ENCODE measurements around the gene BTBD17. TPM values are rescaled to one million over a fixed set of nuclear protein-coding genes. Genes with fewer than 3 reads are reported as not detected.
A peak's percentile ranks its signal among the peaks of the same experiment; 100 is the strongest.

The BTBD17 gene
- total and polyA plus RNA-seq, 2 experiments from 2014 or later: 0.39 to 1.3 TPM

DNA sequence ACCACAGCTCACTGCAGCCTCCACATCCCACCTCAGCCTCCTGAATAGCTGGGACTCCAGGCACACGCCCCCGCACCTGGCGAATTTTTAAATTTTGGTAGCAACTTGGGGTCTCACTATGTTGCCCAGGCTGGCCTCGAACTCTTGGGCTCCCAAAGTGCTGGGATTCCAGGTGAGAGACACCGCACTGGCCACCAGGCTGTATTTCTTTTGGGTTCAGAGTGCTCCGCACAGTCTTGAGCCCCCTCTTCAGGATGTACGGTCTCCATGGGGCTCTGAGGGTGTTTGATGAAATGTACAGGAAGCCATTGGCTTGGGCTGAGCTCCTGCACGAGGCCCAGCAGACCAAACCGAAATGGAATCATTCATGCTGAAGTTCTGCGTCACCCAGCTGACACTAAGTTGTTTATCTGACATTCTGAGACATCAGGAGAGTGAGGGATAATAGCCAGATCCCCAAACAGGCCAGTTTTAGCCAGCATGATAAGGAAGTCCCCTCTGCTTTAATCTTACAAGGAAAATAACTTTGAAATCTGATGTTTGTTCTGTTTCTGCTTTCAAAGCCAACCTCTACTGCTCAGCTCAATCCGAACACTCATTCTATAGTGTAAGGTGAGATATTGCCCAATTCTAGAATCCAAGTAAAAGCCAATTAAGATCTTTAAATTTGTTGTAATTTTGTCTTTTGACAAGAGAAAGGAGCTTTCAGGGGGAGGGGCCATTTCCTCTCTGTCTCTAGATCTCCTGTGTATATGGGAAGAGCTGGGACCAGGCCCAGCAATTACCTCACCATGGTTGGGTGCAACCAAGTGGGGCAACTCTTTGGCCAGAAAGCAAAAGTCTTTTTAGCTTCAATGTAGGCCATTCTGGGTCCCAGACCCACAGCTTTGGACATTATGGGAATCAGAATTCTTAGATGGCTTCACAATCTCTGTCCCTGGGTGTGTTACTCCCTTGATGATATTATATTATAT lies 29.3 kb upstream of the BTBD17 start:
- WGBS (ENCODE audit: low lambda C conversion rate, missing lambda C conversion rate): 74% methylated on average over 11 of the region's 11 CpGs
- H3K4me2 ChIP-seq: no peak overlapping the region
- H3K9me2 ChIP-seq (replicated peaks; ENCODE audit: insufficient read depth): no peaks in the 10 kb centered on the region
- H2AFZ ChIP-seq: no peak overlapping the region
- H3K4me3 ChIP-seq: no peak overlapping the region
- H3K36me3 ChIP-seq (replicated peaks; ENCODE audit: insufficient read depth, low read depth): no peaks in the 10 kb centered on the region
- H3K27ac ChIP-seq: peak overlapping the region; percentile 38
- H3K9me3 ChIP-seq (ENCODE audit: low read depth): no peaks in the 10 kb centered on the region
- H4K20me1 ChIP-seq (ENCODE audit: insufficient read depth, poor library complexity, severe bottlenecking): no peaks in the 10 kb centered on the region
- DNase-seq (ENCODE audit: low spot score): no peak
- H3K79me2 ChIP-seq: no peaks in the 10 kb centered on the region
- H3K4me1 ChIP-seq (ENCODE audit: insufficient read depth): peaks cover 10% of the 10 kb centered on the region
- H3K27me3 ChIP-seq: no peaks in the 10 kb centered on the region
- TF ChIP-seq, protein P1, sequence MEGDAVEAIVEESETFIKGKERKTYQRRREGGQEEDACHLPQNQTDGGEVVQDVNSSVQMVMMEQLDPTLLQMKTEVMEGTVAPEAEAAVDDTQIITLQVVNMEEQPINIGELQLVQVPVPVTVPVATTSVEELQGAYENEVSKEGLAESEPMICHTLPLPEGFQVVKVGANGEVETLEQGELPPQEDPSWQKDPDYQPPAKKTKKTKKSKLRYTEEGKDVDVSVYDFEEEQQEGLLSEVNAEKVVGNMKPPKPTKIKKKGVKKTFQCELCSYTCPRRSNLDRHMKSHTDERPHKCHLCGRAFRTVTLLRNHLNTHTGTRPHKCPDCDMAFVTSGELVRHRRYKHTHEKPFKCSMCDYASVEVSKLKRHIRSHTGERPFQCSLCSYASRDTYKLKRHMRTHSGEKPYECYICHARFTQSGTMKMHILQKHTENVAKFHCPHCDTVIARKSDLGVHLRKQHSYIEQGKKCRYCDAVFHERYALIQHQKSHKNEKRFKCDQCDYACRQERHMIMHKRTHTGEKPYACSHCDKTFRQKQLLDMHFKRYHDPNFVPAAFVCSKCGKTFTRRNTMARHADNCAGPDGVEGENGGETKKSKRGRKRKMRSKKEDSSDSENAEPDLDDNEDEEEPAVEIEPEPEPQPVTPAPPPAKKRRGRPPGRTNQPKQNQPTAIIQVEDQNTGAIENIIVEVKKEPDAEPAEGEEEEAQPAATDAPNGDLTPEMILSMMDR (IDR thresholded peaks at IDR 0.05; ENCODE audit: poor library complexity): no peak
- TF ChIP-seq EZH2 (IDR thresholded peaks at IDR 0.05; ENCODE audit: borderline replicate concordance): no peak
- TF ChIP-seq EZH2phosphoT487 (IDR thresholded peaks at IDR 0.05; ENCODE audit: low read depth, severe bottlenecking, unreplicated experiment): no peak

DNA sequence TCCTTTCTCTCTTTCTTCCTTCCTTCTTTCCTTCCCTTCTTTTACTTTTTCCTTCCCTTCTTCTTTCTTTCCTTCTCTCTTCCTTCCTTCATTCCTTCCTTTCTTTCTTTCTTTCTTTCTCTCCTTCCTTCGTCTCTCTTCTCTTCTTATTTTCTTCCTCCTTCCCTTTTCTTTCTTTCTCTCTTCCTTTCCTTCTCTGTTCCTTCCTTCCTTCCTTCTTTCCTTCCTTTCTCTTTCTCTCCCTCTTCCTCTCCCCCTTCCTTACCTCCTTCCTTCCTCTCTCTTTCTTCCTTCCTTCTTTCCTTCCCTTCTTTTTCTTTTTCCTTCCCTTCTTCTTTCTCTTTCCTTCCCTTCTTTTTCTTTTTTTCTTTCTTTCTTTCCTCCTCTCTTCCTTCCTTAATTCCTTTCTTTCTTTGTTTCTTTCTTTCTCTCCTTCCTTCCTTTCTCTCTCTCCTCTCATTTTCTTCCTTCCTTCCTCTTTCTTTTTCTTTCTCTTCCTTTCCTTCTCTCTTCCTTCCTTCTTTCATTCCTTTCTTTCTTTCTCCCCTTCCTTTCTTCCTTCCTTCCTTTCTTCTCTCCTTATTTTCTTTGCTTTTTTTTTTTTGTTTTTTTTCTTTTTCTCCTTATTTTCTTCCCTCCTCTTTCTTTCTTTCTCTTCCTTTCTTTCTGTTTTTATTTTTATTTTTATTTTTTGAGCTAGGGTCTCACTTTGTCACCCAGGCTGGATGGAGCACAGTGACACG lies 28.4 kb upstream of the BTBD17 start:
- no peaks in the 10 kb centered on the region for H3K27me3 ChIP-seq
- H3K27ac ChIP-seq: peak overlapping the region; percentile 38
- H3K4me1 ChIP-seq (ENCODE audit: insufficient read depth): peaks cover 10% of the 10 kb centered on the region
- 89% methylated on average over 2 of the region's 2 CpGs for WGBS (ENCODE audit: low lambda C conversion rate, missing lambda C conversion rate)
- H3K36me3 ChIP-seq (replicated peaks; ENCODE audit: insufficient read depth, low read depth): no peaks in the 10 kb centered on the region
- no peak overlapping the region for H2AFZ ChIP-seq
- TF ChIP-seq, protein P1 (IDR thresholded peaks at IDR 0.05; ENCODE audit: poor library complexity): no peak
- TF ChIP-seq EZH2 (IDR thresholded peaks at IDR 0.05; ENCODE audit: borderline replicate concordance): no peak
- TF ChIP-seq EZH2phosphoT487 (IDR thresholded peaks at IDR 0.05; ENCODE audit: low read depth, severe bottlenecking, unreplicated experiment): no peak
- no peaks in the 10 kb centered on the region for H3K9me2 ChIP-seq (replicated peaks; ENCODE audit: insufficient read depth)
- no peak overlapping the region for H3K4me3 ChIP-seq
- no peaks in the 10 kb centered on the region for H3K9me3 ChIP-seq (ENCODE audit: low read depth)
- no peaks in the 10 kb centered on the region for H3K79me2 ChIP-seq
- no peak overlapping the region for H3K4me2 ChIP-seq
- no peaks in the 10 kb centered on the region for H4K20me1 ChIP-seq (ENCODE audit: insufficient read depth, poor library complexity, severe bottlenecking)
- DNase-seq (ENCODE audit: low spot score): no peak

DNA sequence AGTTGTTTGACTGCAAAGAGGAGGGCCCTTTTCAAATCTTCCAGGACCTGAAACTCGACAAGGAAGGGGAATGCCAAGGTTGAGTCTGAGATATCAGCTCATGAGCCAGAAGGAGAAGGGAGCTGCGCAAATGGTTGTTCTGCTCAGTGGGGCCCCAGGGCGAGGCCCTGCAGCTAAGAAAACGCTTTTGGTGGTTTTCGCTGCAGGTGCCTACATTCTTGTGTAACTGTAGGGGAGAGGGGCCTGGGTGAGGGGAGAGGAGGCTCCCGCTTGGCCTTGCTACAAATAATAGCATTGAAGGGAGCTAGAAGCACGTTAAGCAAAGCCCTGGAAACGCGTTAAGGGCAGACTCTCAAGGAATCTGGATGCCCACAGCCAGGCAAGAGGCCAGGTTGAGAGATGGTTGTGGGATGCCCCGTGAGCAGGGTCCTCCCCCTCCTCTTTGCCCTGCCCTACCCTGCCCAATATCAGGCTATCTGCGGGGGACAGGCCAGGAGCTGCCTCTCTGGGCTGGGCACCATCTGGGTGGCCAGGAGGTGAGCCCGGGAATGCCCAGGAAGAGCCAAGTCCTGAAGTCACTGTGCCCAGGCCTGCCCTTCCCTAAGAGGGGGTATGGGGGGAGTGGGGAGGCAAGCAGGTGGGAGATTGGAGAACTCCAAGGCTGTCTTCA lies 27.6 kb upstream of the BTBD17 start:
- H3K4me1 ChIP-seq (ENCODE audit: insufficient read depth): peaks cover 6% of the 10 kb centered on the region
- H3K79me2 ChIP-seq: no peaks in the 10 kb centered on the region
- H3K4me3 ChIP-seq: no peak overlapping the region
- H3K27me3 ChIP-seq: no peaks in the 10 kb centered on the region
- no peak overlapping the region for H3K27ac ChIP-seq
- no peaks in the 10 kb centered on the region for H3K9me3 ChIP-seq (ENCODE audit: low read depth)
- no peak overlapping the region for H2AFZ ChIP-seq
- H3K4me2 ChIP-seq: no peak overlapping the region
- no peaks in the 10 kb centered on the region for H3K36me3 ChIP-seq (replicated peaks; ENCODE audit: insufficient read depth, low read depth)
- DNase-seq (ENCODE audit: low spot score): no peak
- no peaks in the 10 kb centered on the region for H4K20me1 ChIP-seq (ENCODE audit: insufficient read depth, poor library complexity, severe bottlenecking)
- 76% methylated on average over 12 of the region's 12 CpGs for WGBS (ENCODE audit: low lambda C conversion rate, missing lambda C conversion rate)
- no peaks in the 10 kb centered on the region for H3K9me2 ChIP-seq (replicated peaks; ENCODE audit: insufficient read depth)
- TF ChIP-seq EZH2 (IDR thresholded peaks at IDR 0.05; ENCODE audit: borderline replicate concordance): no peak
- TF ChIP-seq EZH2phosphoT487 (IDR thresholded peaks at IDR 0.05; ENCODE audit: low read depth, severe bottlenecking, unreplicated experiment): no peak
- TF ChIP-seq, protein P1 (IDR thresholded peaks at IDR 0.05; ENCODE audit: poor library complexity): no peak
